Neural cell (in vitro differentiated cells): ENCODE measurements around the gene HOXB6. TPM values are rescaled to one million over a fixed set of nuclear protein-coding genes. Genes with fewer than 3 reads are reported as not detected.

Experiments used
- H2AFZ ChIP-seq: fragments of 200-600, 300-800 bp; sonication (generic), shearing (Covaris generic); 2 replicates; pipeline ENCODE4 v1.6.0; 2014; ENCODE audit warnings: low read depth, mild to moderate bottlenecking, antibody characterized with exemption, low read length, moderate library complexity
- H3F3A ChIP-seq: fragments of 200-600 bp; shearing (Covaris generic); 2 replicates; pipeline ENCODE4 v1.6.1; 2016; ENCODE audit warnings: mild to moderate bottlenecking, moderate library complexity, mixed read lengths, antibody characterized with exemption, low read length; ENCODE audit not compliant: insufficient read depth, poor library complexity, severe bottlenecking
- H3K27ac ChIP-seq: fragments of 200-600, 300-800 bp; sonication (generic), shearing (Covaris generic); 2 replicates; pipeline ENCODE4 v1.5.1; 2014; ENCODE audit warnings: mild to moderate bottlenecking, low read length, moderate library complexity
- H3K27me3 ChIP-seq: fragments of 300-800, 200-600 bp; sonication (generic), shearing (Covaris generic); 2 replicates; pipeline ENCODE4 v1.6.0; 2014; ENCODE audit warnings: mild to moderate bottlenecking, low read depth, low read length, moderate library complexity; ENCODE audit not compliant: insufficient read depth
- H3K36me3 ChIP-seq: fragments of 300-800, 200-600 bp; sonication (generic), shearing (Covaris generic); 2 replicates; pipeline ENCODE4 v1.5.1; 2014; ENCODE audit warnings: mild to moderate bottlenecking, antibody characterized with exemption, low read length, moderate library complexity; ENCODE audit not compliant: insufficient read depth
- H3K4me2 ChIP-seq: fragments of 300-800, 200-600 bp; sonication (generic), shearing (Covaris generic); 2 replicates; pipeline ENCODE4 v1.6.0; 2014; ENCODE audit warnings: mild to moderate bottlenecking, low read length
- H3K4me3 ChIP-seq: fragments of 300-800, 200-600 bp; sonication (generic), shearing (Covaris generic); 2 replicates; pipeline ENCODE4 v1.5.1; 2014; ENCODE audit warnings: mild to moderate bottlenecking, low read length, moderate library complexity
- H3K79me2 ChIP-seq: fragments of 200-600 bp; shearing (Covaris generic); replicated peaks from 2 replicates; pipeline ENCODE4 v1.6.0; 2014; ENCODE audit warnings: mild to moderate bottlenecking, low read length, moderate library complexity; ENCODE audit not compliant: insufficient read depth
- H3K9ac ChIP-seq: fragments of 300-800, 200-600 bp; sonication (generic), shearing (Covaris generic); 2 replicates; pipeline ENCODE4 v1.6.1; 2016; ENCODE audit warnings: mild to moderate bottlenecking, low read length, mixed read lengths
- H3K9me2 ChIP-seq: fragments of 200-600 bp; shearing (Covaris generic); 2 replicates; pipeline ENCODE4 v1.6.1; 2016; ENCODE audit warnings: mild to moderate bottlenecking, low read length, mixed read lengths; ENCODE audit not compliant: insufficient read depth
- H3K9me3 ChIP-seq: fragments of 200-600, 300-800 bp; sonication (generic), shearing (Covaris generic); 2 replicates; pipeline ENCODE4 v1.6.1; 2016; ENCODE audit warnings: mild to moderate bottlenecking, mixed run types, low read length, moderate library complexity, mixed read lengths
- H4K20me1 ChIP-seq: fragments of 200-600 bp; shearing (Covaris generic); 2 replicates; pipeline ENCODE4 v1.6.1; 2016; ENCODE audit warnings: mild to moderate bottlenecking, mixed run types; ENCODE audit not compliant: insufficient read depth
- CTCF ChIP-seq: fragments of 450-650 bp; IDR thresholded peaks from 2 replicates; pipeline ENCODE4 v1.5.1; 2014; ENCODE audit warnings: antibody characterized with exemption, mild to moderate bottlenecking, moderate library complexity; ENCODE audit not compliant: poor library complexity, severe bottlenecking
- EP300 ChIP-seq: fragments of 450-650 bp; conservative IDR thresholded peaks from 2 replicates; pipeline ENCODE4 v1.6.1; 2014; ENCODE audit warnings: antibody characterized with exemption, mild to moderate bottlenecking, moderate library complexity; ENCODE audit not compliant: poor library complexity, severe bottlenecking
- EZH2 ChIP-seq: fragments of 200-600, 300-800 bp; shearing (Covaris generic), sonication (generic); IDR thresholded peaks from 2 replicates; pipeline ENCODE4 v1.6.1; 2014; ENCODE audit warnings: antibody characterized with exemption, low read length, borderline replicate concordance, mild to moderate bottlenecking; ENCODE audit not compliant: insufficient read depth, poor library complexity, severe bottlenecking
- MXI1 ChIP-seq: fragments of 450-650 bp; conservative IDR thresholded peaks from 2 replicates; pipeline ENCODE4 v1.6.1; 2014; ENCODE audit warnings: antibody characterized with exemption, mild to moderate bottlenecking; ENCODE audit not compliant: poor library complexity, severe bottlenecking
- POLR2AphosphoS5 ChIP-seq: IDR thresholded peaks from 2 replicates; pipeline ENCODE4 v1.6.1; 2012
- RAD21 ChIP-seq: fragments of 450-650 bp; conservative IDR thresholded peaks from 2 replicates; pipeline ENCODE4 v1.6.1; 2014; ENCODE audit warnings: antibody characterized with exemption, mild to moderate bottlenecking, moderate library complexity
- REST ChIP-seq: IDR thresholded peaks from 2 replicates; pipeline ENCODE4 v1.6.1; 2012; ENCODE audit warnings: borderline replicate concordance
- SMC3 ChIP-seq: fragments of 450-650 bp; conservative IDR thresholded peaks from 2 replicates; pipeline ENCODE4 v1.6.1; 2014; ENCODE audit warnings: antibody characterized with exemption, mild to moderate bottlenecking, moderate library complexity; ENCODE audit not compliant: poor library complexity
- TAF1 ChIP-seq: IDR thresholded peaks from 2 replicates; pipeline ENCODE4 v1.6.1; 2012; ENCODE audit warnings: low read depth
- polyA plus RNA-seq: library from polyadenylated mRNA; depleted of rRNA; stranded (reverse); fragments of >200 nt; gene quantifications from 2 replicates; pipeline ENCODE4 v1.2.3, GENCODE V29; 2014

Gene HOXB6
- polyA plus RNA-seq, 1 donor from 2014 or later: not detected

DNA sequence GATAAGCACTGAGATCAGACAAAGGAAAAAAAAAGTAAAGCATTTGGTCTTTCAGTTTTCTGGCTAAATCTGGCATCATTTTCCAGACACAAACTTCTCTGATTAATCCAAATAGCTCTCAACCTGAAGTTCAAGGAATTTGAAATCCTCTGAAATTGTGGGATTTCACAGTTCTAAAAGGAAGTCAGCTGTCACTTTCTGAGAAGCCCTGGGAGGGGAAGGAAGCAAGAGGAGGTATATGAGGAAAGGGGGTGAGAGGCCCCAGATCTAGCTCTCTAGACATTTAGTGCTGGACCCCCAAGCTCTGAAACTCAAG lies 38.9 kb upstream of the HOXB6 start:
- Histone ChIP-seq H3K79me2 (no peaks in the 10 kb centered on the region), H2AFZ (no peak overlapping the region), H3K9me3 (peaks cover 4% of the 10 kb centered on the region), H3K4me3 (no peak overlapping the region), H3K36me3 (no peaks in the 10 kb centered on the region), H3K27me3 (peaks cover 100% of the 10 kb centered on the region), H4K20me1 (no peaks in the 10 kb centered on the region), H3K9me2 (no peaks in the 10 kb centered on the region), H3K27ac (no peak overlapping the region), H3K9ac (no peak overlapping the region), H3K4me2 (no peak overlapping the region), H3F3A (no peaks in the 10 kb centered on the region)
- no peak for TF ChIP-seq SMC3
- TF ChIP-seq EZH2: no peak
- no peak for TF ChIP-seq POLR2AphosphoS5
- TF ChIP-seq RAD21: no peak
- no peak for TF ChIP-seq CTCF
- no peak for TF ChIP-seq MXI1

DNA sequence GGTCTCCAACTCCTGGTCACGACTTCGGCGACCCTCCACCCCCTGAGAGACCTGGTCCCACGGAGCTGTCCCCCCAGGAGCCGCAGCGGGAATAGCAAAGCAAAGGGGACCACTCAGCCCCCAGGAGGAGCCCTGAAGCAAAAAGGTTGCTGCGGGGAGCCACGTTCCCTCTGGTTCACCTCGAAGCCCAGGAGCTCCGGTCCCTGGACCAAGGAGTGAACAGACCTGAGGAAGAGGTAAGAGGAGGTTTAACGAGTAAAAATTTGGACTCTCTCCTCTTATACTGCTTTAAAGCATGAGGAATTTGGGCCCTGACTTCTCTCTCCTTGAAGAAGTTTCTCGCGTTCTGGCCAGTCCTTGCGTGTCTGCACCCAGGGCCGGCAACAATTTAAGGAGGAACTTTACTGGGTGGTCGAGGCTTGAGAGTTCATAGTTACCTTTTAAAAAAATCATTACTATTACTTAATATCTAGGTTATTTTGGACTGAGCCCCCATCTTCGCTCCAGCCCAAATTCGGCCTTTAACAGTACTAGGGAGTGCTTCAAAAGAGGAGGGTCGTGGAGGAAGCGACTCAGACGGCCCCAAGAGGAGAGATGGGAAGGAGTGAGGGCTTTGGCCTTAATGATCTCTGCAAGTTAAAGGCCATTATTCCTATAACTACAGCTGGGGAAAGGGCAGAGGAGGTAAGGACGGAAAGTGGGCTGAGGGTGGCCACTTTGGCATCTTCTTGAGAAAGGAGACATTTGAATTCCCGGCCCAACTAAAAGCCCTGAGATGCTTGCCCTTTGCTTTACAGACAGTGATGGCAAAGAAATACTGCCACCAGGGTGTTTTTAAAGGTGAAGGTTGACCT lies 38.3 kb upstream of the HOXB6 start:
- Histone ChIP-seq H4K20me1 (no peaks in the 10 kb centered on the region), H3K9ac (no peak overlapping the region), H3K27me3 (peaks cover 100% of the 10 kb centered on the region), H3K9me2 (no peaks in the 10 kb centered on the region), H3K4me3 (no peak overlapping the region), H3K36me3 (no peaks in the 10 kb centered on the region), H3K9me3 (peaks cover 4% of the 10 kb centered on the region), H3K4me2 (no peak overlapping the region), H3F3A (no peaks in the 10 kb centered on the region), H2AFZ (no peak overlapping the region), H3K79me2 (no peaks in the 10 kb centered on the region), H3K27ac (no peak overlapping the region)
- TF ChIP-seq EP300: no peak
- TF ChIP-seq REST: no peak
- TF ChIP-seq SMC3: no peak
- TF ChIP-seq MXI1: no peak
- no peak for TF ChIP-seq RAD21
- no peak for TF ChIP-seq CTCF
- TF ChIP-seq TAF1: no peak
- TF ChIP-seq EZH2: no peak
- no peak for TF ChIP-seq POLR2AphosphoS5
